Fibroblast of skin of right biceps (primary cell): ENCODE data around the gene ZNF516.

Source experiments
- DNase-seq: peaks from one replicate; pipeline ENCODE4 v3.0.0-alpha.2; 2013

ZNF516 gene

GRCh38 chr18:76315722-76316230, 179.3 kb downstream of the ZNF516 start:
- no peak for DNase-seq

GRCh38 chr18:76314496-76314895, 180.5 kb downstream of the ZNF516 start:
- DNase-seq, result no peak

- no peak for DNase-seq
Observed at GRCh38 chr18:76314015-76314414, 181.0 kb downstream of the ZNF516 start.
